CD8-positive, alpha-beta memory T cell (primary cell): ENCODE measurements around the gene TPPP3. TPM values are rescaled to one million over a fixed set of nuclear protein-coding genes. Genes with fewer than 3 reads are reported as not detected.
A peak's percentile ranks its signal among the peaks of the same experiment; 100 is the strongest.

Experiments
- CTCF ChIA-PET: fragments of 350-600 bp; sonication (Branson Sonifier 250); formaldehyde crosslinking; loops from one replicate; lab custom pipeline; 2021; ENCODE audit warnings: antibody characterized with exemption; lab: Charles Lee
- POLR2A ChIA-PET: fragments of 350-600 bp; sonication (Branson Sonifier 250); formaldehyde crosslinking; loops from one replicate; lab custom pipeline; 2021; ENCODE audit warnings: antibody characterized with exemption; lab: Charles Lee
- DNase-seq, 5 donors: peaks; one replicate each; pipeline versions ENCODE4 v3.0.0 to v3.0.0-alpha.2; 2020 to 2022; ENCODE audit warnings: mixed read lengths in 1 of 5
- H3K27ac ChIP-seq: one replicate; pipeline ENCODE4 v1.7.0; 2013; ENCODE audit warnings: low read depth, mild to moderate bottlenecking, low read length, moderate library complexity
- H3K27me3 ChIP-seq: 2 replicates; pipeline ENCODE4 v1.7.0; 2013; ENCODE audit warnings: low read length, mild to moderate bottlenecking; ENCODE audit not compliant: insufficient read depth, poor library complexity, severe bottlenecking
- H3K36me3 ChIP-seq: 2 replicates; pipeline ENCODE4 v1.7.0; 2013; ENCODE audit warnings: mild to moderate bottlenecking, low read length, moderate library complexity; ENCODE audit not compliant: insufficient read depth
- H3K4me1 ChIP-seq: 2 replicates; pipeline ENCODE4 v1.7.0; 2013; ENCODE audit warnings: mild to moderate bottlenecking, low read length, moderate library complexity; ENCODE audit not compliant: insufficient read depth
- H3K4me3 ChIP-seq: 2 replicates; pipeline ENCODE4 v1.7.0; 2013; ENCODE audit warnings: mild to moderate bottlenecking, low read length
- H3K9me3 ChIP-seq: 2 replicates; pipeline ENCODE4 v1.7.0; 2013; ENCODE audit warnings: mild to moderate bottlenecking, low read length
- H3K27ac Mint-ChIP-seq, 8 donors: one replicate each; pipeline ENCODE4 v1.8.0; 2020 to 2021; ENCODE audit warnings: mixed read lengths in 8 of 8, mild to moderate bottlenecking in 6 of 8, inconsistent platforms in 3 of 8, moderate library complexity in 3 of 8
- H3K27me3 Mint-ChIP-seq, 2 donors: one replicate each; pipeline ENCODE4 v1.8.0; 2020 to 2021; ENCODE audit warnings: mixed read lengths in 2 of 2, mild to moderate bottlenecking in 1 of 2, moderate library complexity in 1 of 2
- H3K36me3 Mint-ChIP-seq, 3 donors: one replicate each; pipeline ENCODE4 v1.8.0; 2020 to 2021; ENCODE audit warnings: mixed read lengths in 3 of 3, inconsistent platforms in 1 of 3, mild to moderate bottlenecking in 1 of 3
- H3K4me1 Mint-ChIP-seq, 3 donors: one replicate each; pipeline ENCODE4 v1.8.0; 2020 to 2021; ENCODE audit warnings: mixed read lengths in 3 of 3, inconsistent platforms in 1 of 3, mild to moderate bottlenecking in 1 of 3
- H3K4me3 Mint-ChIP-seq, 7 donors: one replicate each; pipeline ENCODE4 v1.8.0; 2020 to 2021; ENCODE audit warnings: mixed read lengths in 7 of 7, mild to moderate bottlenecking in 6 of 7, moderate library complexity in 4 of 7, inconsistent platforms in 2 of 7
- H3K9me3 Mint-ChIP-seq, 5 donors: one replicate each; pipeline ENCODE4 v1.8.0; 2020 to 2022; ENCODE audit warnings: mixed read lengths in 5 of 5, mild to moderate bottlenecking in 3 of 5, moderate library complexity in 2 of 5, inconsistent platforms in 1 of 5
- polyA plus RNA-seq: library from polyadenylated mRNA; unstranded; fragments of 300-500 nt; fragmentation: Illumina TruSeq; gene quantifications from one replicate; pipeline ENCODE4 v1.2.3, GENCODE V29; 2021
- total RNA-seq, 2 experiments: library from RNA; stranded (reverse); gene quantifications; one replicate each; pipeline ENCODE4 v1.2.3, GENCODE V29; 2021

Gene TPPP3
- total and polyA plus RNA-seq, 3 experiments from 2014 or later = not detected

DNA sequence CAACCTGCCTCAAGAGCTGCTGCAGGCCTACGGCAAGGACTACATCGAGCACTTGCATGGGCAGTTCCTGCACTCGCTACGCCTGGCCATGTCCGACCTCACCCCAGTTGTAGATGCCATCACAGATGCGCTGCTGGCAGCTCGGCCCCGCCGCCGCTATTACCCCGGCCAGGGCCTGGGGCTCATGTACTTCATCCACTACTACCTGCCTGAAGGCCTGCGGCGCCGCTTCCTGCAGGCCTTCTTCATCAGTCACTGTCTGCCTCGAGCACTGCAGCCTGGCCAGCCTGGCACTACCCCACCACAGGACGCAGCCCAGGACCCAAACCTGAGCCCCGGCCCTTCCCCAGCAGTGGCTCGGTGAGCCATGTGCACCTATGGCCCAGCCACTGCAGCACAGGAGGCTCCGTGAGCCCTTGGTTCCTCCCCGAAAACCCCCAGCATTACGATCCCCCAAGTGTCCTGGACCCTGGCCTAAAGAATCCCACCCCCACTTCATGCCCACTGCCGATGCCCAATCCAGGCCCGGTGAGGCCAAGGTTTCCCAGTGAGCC is 43.4 kb upstream of the TPPP3 start:
- H3K36me3 ChIP-seq = no peaks in the 10 kb centered on the region
- ChIA-PET POLR2A (no interaction called here), CTCF (no interaction called here)
- no peak overlapping the region for H3K27ac ChIP-seq
- peaks cover 0 to 6% (median 2%) of the 10 kb centered on the region in 3 donors for H3K4me1 Mint-ChIP-seq
- no peaks in the 10 kb centered on the region for H3K9me3 Mint-ChIP-seq
- H3K27ac Mint-ChIP-seq = peak overlapping the region in 1 of 8 donors; percentile 74
- peaks cover 5 to 6% of the 10 kb centered on the region in 2 donors for H3K27me3 Mint-ChIP-seq
- no peaks in the 10 kb centered on the region for H3K27me3 ChIP-seq
- no peak for DNase-seq
- no peak overlapping the region for H3K4me3 ChIP-seq
- H3K4me1 ChIP-seq = peaks cover 1% of the 10 kb centered on the region
- H3K9me3 ChIP-seq = no peaks in the 10 kb centered on the region
- peaks cover 0 to 44% (median 0%) of the 10 kb centered on the region in 3 donors for H3K36me3 Mint-ChIP-seq
- no peak overlapping the region for H3K4me3 Mint-ChIP-seq

GRCh38 chr16:67435758-67436164 is 42.5 kb upstream of the TPPP3 start:
- H3K36me3 Mint-ChIP-seq = peaks cover 0 to 38% (median 0%) of the 10 kb centered on the region in 3 donors
- Histone ChIP-seq H3K9me3 (no peaks in the 10 kb centered on the region), H3K27me3 (no peaks in the 10 kb centered on the region), H3K4me3 (no peak overlapping the region), H3K4me1 (peaks cover 6% of the 10 kb centered on the region), H3K36me3 (no peaks in the 10 kb centered on the region), H3K27ac (no peak overlapping the region)
- no peak overlapping the region for H3K27ac Mint-ChIP-seq
- ChIA-PET CTCF (interaction anchor here (1.2 kb wide), 1 partner anchor 43 kb away, joined by 3 read pairs; no protein-coding TSS in a partner anchor), POLR2A (no interaction called here)
- no peak for DNase-seq
- peaks cover 7 to 9% of the 10 kb centered on the region in 2 donors for H3K27me3 Mint-ChIP-seq
- no peaks in the 10 kb centered on the region for H3K9me3 Mint-ChIP-seq
- H3K4me3 Mint-ChIP-seq = no peak overlapping the region
- peaks cover 0 to 10% (median 4%) of the 10 kb centered on the region in 3 donors for H3K4me1 Mint-ChIP-seq

DNA sequence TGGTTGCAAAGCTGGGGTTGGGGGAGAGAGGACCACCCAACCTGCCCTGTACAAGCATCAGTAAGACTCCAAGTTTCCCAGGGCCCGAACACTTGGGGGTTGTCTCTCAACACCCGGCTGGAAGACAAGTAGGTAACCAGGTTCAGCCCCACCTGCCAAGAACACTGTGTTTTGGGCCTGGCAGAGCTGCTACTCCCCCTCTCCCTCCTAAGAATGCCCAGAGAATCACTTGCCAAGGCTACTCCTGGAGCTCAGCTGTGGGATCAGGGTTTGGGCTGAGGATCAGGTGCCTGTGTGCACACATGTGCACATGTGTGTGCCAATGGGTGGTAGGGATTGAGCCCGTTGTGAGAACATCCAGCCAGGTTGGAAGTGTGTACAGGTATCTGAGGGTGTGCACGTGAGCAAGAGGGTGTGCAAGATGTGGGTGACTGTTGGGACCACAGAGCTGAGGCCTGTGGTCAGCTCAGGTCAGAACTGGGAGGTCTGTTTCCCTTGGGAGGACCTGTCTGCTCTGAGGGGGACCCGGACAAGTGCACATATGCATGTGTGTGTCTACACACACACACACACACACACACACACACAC is 39.9 kb upstream of the TPPP3 start:
- DNase-seq = no peak
- H3K9me3 Mint-ChIP-seq = no peaks in the 10 kb centered on the region
- no peak overlapping the region for H3K27ac ChIP-seq
- H3K4me3 Mint-ChIP-seq = peak overlapping the region in 4 of 7 donors; percentile 8 to 27 (median 18)
- ChIA-PET POLR2A (no interaction called here), CTCF (no interaction called here)
- no peak overlapping the region for H3K4me3 ChIP-seq
- H3K4me1 ChIP-seq = peaks cover 6% of the 10 kb centered on the region
- H3K27ac Mint-ChIP-seq = peak overlapping the region in 1 of 8 donors; percentile 22
- peaks cover 0 to 14% (median 10%) of the 10 kb centered on the region in 3 donors for H3K4me1 Mint-ChIP-seq
- no peaks in the 10 kb centered on the region for H3K36me3 ChIP-seq
- H3K9me3 ChIP-seq = no peaks in the 10 kb centered on the region
- H3K36me3 Mint-ChIP-seq = peaks cover 0 to 13% (median 0%) of the 10 kb centered on the region in 3 donors
- peaks cover 22 to 28% of the 10 kb centered on the region in 2 donors for H3K27me3 Mint-ChIP-seq
- H3K27me3 ChIP-seq = peaks cover 9% of the 10 kb centered on the region

- Mint-ChIP-seq H3K36me3 (peaks cover 0 to 6% (median 0%) of the 10 kb centered on the region in 3 donors), H3K9me3 (no peaks in the 10 kb centered on the region), H3K4me1 (peaks cover 0 to 14% (median 10%) of the 10 kb centered on the region in 3 donors), H3K27me3 (peaks cover 22 to 33% of the 10 kb centered on the region in 2 donors), H3K27ac (peak overlapping the region in 1 of 8 donors; percentile 24), H3K4me3 (peak overlapping the region in 6 of 7 donors; percentile 32 to 84 (median 62))
- POLR2A ChIA-PET = no interaction called here
- Histone ChIP-seq H3K27ac (no peak overlapping the region), H3K36me3 (no peaks in the 10 kb centered on the region), H3K4me1 (peaks cover 6% of the 10 kb centered on the region), H3K27me3 (peaks cover 9% of the 10 kb centered on the region), H3K9me3 (no peaks in the 10 kb centered on the region), H3K4me3 (no peak overlapping the region)
- CTCF ChIA-PET = no interaction called here
- DNase-seq = no peak
Observed at GRCh38 chr16:67432506-67432890, 39.2 kb upstream of the TPPP3 start.

GRCh38 chr16:67431775-67432505 is 38.6 kb upstream of the TPPP3 start:
- Mint-ChIP-seq H3K36me3 (peaks cover 0 to 2% (median 0%) of the 10 kb centered on the region in 3 donors), H3K27me3 (peaks cover 24 to 37% of the 10 kb centered on the region in 2 donors), H3K27ac (peak overlapping the region in 1 of 8 donors; percentile 24), H3K4me1 (peaks cover 0 to 14% (median 10%) of the 10 kb centered on the region in 3 donors), H3K9me3 (no peaks in the 10 kb centered on the region), H3K4me3 (peak overlapping the region; percentile 44 to 86 (median 69))
- Histone ChIP-seq H3K9me3 (no peaks in the 10 kb centered on the region), H3K27ac (no peak overlapping the region), H3K27me3 (peaks cover 9% of the 10 kb centered on the region), H3K36me3 (no peaks in the 10 kb centered on the region), H3K4me3 (no peak overlapping the region), H3K4me1 (peaks cover 6% of the 10 kb centered on the region)
- DNase-seq = no peak
- ChIA-PET CTCF (no interaction called here), POLR2A (no interaction called here)

- peak within 1 kb of the TSS; percentile 11 for H3K4me3 ChIP-seq
- POLR2A ChIA-PET = no interaction called here
Observed at GRCh38 chr16:67430977-67431774, 37.9 kb upstream of the TPPP3 start, which contains the start of gene HSD11B2. Gene HSD11B2 (plus strand): TSS chr16:67431121. CDS start chr16:67431249, 128 bp downstream.

DNA sequence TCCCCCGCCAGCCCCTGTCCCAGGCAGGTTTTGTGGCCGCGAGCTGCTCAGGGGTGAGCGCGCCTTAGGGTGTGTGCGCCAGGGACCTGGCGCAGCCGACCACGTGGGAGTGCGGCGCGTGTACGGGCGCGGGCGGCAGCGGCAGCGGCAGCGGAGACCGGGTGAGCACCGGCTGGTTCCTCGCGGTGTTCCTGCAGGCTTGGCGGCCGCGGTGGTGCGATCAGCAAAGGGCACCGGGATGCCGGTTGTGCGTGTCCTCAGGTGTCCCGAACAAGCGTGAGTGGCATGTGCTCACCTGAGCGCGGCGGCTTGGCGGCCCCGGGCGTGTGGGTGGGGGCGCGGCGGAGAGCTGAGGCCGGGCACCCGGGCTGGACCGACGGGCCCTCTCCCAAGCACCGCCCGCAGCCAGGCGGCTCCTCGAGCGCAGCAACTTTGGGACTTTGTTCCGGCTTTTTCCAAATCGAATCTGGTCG is 37.2 kb upstream of the TPPP3 start:
- H3K4me1 ChIP-seq = peaks cover 6% of the 10 kb centered on the region
- Mint-ChIP-seq H3K4me3 (peak overlapping the region; percentile 65 to 84 (median 81)), H3K4me1 (peaks cover 0 to 14% (median 10%) of the 10 kb centered on the region in 3 donors), H3K27me3 (peaks cover 31 to 46% of the 10 kb centered on the region in 2 donors), H3K27ac (peak overlapping the region in 1 of 8 donors; percentile 34), H3K36me3 (no peaks in the 10 kb centered on the region), H3K9me3 (no peaks in the 10 kb centered on the region)
- POLR2A ChIA-PET = no interaction called here
- H3K4me3 ChIP-seq = peak overlapping the region; percentile 11
- H3K36me3 ChIP-seq = no peaks in the 10 kb centered on the region
- H3K27me3 ChIP-seq = peaks cover 9% of the 10 kb centered on the region
- no peak for DNase-seq
- CTCF ChIA-PET = interaction anchor here (0.8 kb wide), 1 partner anchor 51 kb away, joined by 3 read pairs; the partner anchor contains the start of gene ATP6V0D1
- no peaks in the 10 kb centered on the region for H3K9me3 ChIP-seq
- H3K27ac ChIP-seq = no peak overlapping the region

More at GRCh38 chr16:67430977-67431774, 37.9 kb upstream of the TPPP3 start, which contains the start of gene HSD11B2:
- Mint-ChIP-seq H3K4me3 (peak within 1 kb of the TSS; percentile 65 to 86 (median 81)), H3K27me3 (peaks cover 27 to 43% of the 10 kb centered on the region in 2 donors), H3K36me3 (no peaks in the 10 kb centered on the region), H3K9me3 (no peaks in the 10 kb centered on the region), H3K4me1 (peaks cover 0 to 14% (median 10%) of the 10 kb centered on the region in 3 donors), H3K27ac (peak within 1 kb of the TSS in 1 of 8 donors; percentile 34)
- H3K27ac ChIP-seq = no peak within 1 kb of the TSS
- peaks cover 9% of the 10 kb centered on the region for H3K27me3 ChIP-seq
- H3K36me3 ChIP-seq = no peaks in the 10 kb centered on the region
- no peaks in the 10 kb centered on the region for H3K9me3 ChIP-seq
- CTCF ChIA-PET = interaction anchor here (0.8 kb wide), 1 partner anchor 50 kb away, joined by 3 read pairs; the partner anchor contains the start of gene ATP6V0D1
- peaks cover 6% of the 10 kb centered on the region for H3K4me1 ChIP-seq
- peak in 2 of 5 donors; percentile 7 to 11 for DNase-seq
